Measurements from ENCODE around the gene RNF114.
"Not testable (repeated sequence)": the region's sequence is repeated elsewhere in the genome, so short reads cannot be mapped to it uniquely, and the experiment has no call there.

The RNF114 gene, protein sequence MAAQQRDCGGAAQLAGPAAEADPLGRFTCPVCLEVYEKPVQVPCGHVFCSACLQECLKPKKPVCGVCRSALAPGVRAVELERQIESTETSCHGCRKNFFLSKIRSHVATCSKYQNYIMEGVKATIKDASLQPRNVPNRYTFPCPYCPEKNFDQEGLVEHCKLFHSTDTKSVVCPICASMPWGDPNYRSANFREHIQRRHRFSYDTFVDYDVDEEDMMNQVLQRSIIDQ

DNA sequence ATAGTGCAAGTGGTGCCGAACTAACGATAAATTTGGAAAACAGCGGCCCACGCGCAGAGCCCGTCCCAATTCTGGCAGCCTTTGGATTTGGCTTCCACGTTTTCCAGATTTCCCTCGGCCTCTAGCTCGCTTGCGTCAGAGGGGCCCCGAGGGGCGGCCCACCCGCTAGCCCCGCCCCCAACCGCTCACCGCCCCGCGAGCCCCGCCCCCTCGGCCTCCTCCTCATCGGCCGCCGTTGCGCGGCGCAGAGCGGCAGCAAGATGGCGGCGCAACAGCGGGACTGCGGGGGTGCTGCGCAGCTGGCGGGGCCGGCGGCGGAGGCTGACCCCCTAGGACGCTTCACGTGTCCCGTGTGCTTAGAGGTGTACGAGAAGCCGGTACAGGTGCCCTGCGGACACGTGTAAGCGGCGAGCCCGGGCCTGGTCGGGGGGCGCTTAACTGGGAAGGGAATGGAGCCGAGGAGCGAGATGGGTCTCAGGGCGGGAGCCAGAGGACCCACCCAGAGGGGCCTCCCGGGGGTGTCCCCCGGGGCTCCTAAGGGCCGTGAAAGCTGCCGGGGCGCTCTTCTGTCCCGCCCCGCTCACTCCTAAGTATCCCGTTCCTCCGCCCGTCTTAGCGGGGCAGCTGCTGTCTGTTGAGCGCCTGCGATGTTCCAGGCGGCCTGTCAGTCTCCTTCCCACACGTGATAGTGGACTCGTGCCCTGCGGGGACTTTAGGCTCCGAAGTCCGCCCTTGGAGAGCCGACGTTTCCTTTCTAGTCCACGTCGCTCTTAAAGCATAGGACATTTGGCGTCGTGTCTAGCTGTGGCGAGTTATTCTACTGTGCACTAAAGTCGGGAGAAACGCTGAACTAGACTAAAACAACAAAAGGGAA lies at the start of gene RNF114:
Gene RNF114 (plus strand): TSS at position 245 of the 874 bp plus-strand sequence. CDS start 16 bp downstream, at position 261.
- peak; percentile 30 to 93 (median 84) for DNase-seq

DNA sequence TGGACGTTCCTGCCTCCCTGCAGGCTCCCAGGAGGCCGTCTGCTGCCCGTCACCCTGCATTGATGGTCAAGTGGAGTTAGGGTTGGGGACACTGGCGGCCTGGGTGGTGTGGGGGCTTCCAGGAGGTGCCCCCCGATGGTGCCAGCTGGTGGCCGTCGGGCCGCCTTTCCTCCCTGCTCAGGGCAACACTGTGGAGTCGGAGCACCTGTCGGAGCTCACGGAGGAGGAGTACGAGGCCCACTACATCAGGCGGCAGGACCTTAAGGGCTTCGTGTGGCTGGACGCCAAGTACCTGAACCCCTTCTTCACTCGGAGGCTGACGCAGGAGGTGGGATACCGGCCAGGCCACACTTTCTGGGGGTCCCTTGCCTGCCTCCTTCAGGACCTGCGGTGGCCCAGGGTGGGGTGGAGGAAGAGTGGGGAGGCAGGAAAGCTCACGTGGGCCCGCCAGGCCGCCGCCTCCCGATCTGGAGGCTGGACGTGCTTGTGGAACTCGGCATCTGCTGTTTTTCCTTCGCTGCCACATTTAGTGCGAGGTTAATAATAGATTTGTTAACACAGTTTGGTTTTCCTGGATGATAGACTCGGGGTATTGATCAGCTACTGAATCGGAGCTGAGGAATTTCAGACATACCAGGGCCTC lies 49.5 kb upstream of the RNF114 start:
- no peak for DNase-seq

DNA sequence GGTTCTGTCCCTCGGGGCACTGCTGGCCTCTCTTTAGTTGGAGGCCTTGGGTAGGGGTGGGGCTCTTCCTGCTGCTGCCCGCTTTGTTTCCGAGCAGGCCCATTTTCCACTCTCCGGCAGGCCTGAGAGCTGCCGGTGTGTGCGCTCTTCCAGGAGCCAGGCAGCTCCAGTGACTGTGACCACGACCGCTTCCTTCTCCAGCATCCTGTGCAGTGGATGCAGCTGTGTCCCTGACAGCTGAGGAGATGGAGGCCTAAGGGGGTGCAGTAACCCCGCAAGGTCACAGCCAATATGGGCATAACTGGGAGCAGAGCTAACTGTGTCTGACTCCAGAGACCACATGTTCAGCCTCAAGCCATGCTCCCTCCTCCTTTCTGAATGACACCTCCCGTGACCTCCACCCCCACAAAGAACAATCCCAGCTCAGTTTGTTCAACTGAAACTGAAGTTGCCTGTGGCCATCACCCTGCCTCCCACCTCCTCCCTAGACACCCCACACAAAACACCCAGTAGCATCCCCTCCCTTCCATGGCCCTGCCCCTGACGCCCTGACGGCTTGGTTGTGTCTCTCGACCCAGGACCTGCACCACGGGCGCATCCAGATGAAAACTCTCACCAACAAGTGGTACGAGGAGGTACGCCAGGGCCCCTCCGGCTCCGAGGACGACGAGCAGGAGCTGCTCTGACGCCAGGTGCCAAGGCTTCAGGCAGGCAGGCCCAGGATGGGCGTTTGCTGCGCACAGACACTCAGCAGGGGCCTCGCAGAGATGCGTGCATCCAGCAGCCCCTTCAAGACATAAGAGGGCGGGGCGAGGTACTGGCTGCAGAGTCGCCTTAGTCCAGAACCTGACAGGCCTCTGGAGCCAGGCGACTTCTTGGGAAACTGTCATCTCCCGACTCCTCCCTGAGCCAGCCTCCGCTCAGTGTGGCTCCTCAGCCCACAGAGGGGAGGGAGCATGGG lies 48.7 kb upstream of the RNF114 start:
- peak in 2 of 51 donors; percentile 11 for DNase-seq

DNA sequence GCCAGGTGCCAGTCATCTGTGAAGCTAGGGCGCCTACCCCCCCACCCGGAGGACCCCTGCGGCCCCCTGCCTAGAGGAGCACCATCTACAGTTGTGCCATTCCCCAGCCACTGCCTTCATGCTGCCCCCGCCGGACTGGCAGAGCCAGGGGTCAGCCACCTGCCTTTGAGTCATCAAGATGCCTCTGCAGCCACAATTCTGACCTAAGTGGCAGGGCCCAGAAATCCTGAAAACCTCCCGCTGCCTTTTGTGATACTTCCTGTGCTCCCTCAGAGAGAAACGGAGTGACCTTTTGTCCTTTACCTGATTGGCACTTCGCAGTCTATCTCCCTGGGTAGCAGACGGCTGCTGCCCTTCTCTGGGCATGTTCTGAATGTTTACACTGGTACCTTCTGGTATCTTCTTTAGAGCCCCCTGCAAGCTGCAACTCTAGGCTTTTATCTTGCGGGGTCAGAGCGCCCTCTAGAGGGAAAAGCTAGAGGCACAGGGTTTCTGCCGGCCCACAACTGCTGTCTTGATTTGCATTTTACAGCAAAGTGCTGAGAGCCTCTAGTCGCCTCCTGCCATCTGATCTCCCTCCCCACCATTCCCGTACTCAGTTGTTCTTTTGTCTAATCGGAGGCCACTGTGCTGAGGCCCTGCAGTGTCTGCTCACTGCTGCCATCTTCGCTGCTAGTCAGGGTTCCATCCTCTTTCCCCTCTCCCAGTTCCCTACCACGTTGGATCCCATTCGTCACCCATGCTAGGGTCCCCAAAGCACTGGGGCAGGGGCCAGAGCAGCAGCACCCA lies 47.8 kb upstream of the RNF114 start:
- DNase-seq: peak in 48 of 51 donors; percentile 17 to 90 (median 64)

DNA sequence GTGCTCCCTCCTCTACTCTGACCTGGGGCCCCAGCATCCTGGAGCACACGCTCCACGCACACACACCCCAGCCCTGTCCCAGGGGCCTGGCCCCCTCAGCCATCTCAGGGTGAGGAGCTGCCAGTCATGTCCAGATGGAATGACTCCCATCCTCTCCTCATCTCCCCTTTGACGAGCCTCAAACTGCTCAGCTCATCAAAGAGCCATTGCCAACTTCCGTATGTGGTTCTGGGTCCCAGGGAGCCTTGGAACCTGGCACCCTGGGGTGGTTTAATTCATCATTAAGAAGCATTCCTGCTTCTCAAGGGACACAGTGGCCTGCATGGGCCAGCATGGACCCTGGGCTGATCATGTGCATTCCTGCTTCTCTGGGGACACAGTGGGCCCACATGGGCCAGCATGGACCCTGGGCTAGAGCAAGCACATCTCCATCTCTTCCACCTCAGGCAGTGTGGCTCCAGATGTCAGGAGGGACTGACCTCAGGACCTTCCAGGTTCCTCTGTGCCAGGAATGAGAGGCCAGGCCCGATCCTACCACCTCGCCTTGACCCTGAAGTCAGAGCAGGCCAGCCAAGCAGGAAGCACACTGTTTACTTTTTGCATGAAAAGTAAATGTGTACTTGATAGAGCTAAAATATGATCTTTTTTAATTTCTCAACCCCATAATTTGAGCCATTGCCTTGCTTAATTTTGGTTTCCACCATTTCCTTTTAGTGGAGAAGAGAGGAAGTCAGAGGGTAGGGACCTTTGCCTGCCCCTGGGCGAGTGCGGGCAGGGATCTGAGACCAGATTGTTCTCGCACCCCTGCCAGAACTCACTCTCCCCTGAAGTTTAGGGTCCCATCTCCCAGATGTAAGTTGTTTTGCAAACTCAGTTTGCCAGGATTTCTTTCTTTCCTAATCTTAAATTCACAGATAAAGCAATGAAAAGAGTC lies 46.9 kb upstream of the RNF114 start:
- no peak for DNase-seq

DNA sequence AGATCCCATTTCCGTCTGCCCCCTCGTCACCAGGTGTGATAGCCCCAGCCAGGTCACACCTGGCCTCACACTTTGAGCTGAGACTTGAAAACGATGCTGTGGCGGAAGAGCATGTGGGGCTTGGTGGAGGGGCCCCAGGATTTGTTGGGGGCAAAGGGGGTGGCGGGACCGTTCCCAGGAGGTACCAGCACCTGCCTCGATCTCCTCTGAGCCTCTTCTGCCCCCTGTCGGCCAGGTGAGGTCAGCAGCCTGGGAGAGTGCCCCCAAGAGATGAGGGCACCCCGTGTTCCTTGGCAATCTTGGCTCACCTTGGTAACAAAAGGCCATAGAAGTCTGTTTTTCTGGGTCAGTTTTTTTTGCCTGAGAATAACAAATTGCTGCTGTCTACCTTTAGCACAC lies 46.3 kb upstream of the RNF114 start:
- no peak for DNase-seq

DNA sequence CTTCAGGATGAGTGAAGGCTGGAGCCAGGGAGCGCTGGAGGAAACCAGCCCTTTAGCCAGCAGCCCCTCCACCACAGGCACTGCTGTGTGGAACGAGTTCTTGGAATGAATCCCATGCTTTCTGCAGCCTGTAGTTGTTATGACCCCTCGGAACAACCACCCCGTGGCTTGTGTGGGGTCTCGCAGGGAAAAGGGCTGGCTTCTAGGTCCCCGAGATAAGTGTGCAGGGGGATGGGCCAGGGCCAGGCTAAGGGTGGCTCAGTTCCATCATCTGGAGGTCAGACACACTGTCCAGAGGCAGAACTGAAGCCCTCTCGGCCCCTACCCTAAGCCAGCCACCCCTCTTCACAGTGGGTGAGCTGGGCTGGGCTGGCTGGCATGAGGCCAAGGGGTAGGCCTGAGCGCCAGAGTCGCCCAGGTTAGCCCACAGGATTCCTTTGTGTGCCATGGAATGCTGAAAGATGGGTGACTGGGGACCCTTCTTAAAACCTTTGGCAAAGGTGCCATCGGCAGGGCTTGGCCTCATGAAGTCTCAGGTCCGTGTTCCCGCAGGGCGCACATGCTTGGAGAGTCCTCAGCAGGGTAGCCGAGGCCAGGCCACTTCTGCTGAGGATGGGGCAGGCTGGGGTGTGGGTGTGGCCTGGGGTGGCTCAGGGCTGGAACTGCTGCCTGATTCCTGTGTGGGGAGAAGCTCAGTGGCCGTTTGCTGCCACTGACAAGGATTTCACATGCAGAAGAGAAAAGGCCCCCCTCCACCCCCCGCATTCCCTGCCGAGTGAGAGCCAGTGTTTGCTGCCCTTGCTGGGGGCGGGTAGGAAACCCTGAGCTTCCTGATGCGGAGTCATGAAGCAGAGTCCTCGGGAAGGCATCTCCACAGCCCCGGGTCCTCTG lies 45.5 kb upstream of the RNF114 start:
- DNase-seq: peak in 17 of 51 donors; percentile 17 to 54 (median 29)

DNA sequence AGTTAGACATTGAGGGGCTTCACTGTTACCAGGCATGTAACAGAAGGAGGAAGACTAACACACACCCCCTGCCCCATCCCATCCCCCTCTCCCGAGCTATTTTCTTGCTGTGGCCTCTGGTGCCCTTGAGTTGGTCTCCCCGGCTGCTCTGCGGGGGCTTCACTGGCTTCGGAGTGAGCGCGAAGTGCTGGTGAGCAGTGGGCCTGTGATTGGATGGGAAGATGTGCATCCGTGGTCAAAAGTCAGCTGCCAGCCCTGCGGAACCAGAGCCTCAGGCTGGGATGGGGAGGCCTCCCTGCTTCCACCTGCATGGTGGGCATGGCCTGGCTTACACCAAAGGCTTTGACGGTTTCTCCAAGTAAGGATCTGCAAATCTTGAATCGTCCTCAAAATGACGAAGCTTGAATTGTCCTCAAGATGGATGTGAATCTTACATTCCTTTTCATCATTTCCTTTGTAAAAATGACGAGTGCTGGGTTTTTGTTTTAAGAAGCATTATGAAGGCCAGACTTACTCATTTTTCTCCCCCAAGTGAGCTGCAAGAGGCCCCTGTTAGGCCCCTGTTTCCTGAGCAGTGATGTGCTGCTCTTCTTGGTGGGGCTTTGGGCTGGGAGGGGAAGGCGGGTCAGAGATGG lies 44.6 kb upstream of the RNF114 start:
- DNase-seq: no peak

DNA sequence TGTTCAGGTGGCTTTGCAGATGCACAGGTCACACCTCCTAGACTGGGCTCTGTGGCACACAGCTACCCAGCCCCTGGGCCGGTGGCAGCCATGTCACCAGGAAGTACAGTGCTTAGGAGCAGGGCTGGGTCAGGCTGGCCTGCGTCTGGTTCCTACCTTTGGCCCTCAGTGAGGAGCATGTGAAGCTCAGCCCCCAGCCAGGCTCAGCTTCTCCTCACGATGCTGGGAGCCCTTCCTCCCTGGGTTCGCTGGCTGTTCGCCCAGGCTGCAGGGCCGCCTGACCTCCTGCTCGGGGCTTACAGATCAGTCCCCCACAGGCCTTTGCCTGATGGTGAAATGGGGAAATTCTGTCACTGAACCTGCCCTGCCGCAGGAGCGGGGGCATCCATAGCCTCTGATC lies 43.9 kb upstream of the RNF114 start:
- peak in 11 of 51 donors; percentile 19 to 43 (median 29) for DNase-seq

DNA sequence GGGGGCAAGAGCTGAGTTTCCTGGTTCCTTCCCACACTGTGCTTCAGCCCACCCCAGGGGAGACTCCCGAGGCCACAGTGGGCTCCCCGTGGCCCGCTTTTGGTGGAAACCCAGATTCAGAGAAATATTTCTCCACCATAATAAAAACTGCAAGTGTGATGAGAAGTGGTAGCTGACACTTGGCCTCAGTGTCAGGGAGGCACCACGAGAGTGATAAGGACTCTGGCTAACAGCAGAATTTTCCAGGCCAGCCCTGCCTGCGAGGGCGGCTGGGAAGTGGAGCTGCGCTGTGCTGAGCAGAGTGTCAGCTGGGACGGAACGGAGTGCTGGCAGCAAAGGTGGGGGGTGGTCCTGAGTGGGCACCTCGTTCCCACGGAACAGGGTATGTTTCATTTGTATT lies 43.4 kb upstream of the RNF114 start:
- peak in 1 of 51 donors; percentile 14 for DNase-seq

DNA sequence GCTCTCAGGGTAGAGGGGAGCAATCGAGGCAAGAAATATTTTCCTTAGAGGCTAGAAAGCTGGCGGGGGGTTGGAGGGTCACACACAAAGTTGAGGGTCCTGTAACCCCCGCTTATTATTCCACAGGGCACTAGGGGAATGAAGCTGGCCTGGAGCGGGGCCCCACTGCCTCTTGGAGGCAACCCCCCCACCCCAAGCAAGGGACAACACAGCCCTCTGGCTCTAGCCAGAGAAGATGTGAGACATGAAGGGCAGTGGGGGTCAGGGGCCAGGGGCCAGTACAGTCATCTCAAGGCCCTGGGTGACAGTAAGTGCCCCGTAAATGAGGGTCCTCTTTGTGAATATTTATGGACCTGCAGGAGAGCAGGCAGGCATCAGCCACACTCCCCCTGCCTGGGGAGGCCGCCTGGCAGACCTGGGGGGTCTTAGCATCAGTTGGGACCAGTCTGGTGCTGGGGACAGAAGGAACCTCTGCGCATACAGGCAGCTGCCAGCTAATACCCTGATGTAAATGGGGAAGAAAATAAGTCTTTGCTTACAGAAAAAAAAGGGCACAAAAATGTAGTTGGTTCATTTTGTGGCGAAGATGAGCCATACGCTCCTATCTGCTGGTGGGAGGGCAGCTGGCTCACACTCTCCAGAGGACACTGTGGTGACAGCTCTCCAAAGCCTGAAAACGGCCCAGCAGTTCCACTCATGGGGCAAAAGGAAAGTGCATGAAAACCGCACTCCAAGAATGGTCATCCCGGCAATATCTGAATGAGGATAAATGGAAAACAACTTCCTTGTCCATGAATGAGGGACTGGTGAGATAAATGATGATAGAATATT lies 42.7 kb upstream of the RNF114 start:
- DNase-seq: peak in 1 of 51 donors; percentile 39

DNA sequence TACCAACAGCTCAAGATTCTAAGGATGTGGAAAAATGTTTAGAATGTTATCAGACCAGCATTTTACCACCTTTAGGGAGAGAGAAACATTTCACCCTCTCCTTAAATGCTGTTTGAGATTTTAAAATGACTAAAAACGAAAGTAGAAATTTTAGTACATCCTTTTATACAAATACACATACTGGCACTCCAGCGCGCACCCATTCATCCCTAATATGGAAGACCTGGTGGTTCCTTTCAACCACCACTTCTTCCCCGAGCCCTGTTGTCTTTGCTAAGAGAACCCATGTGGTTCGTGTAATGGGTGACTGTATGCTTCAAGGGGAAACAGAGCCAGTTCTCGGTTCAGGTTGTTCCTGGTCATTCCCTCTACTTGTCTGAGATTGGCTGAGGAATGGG lies 42.1 kb upstream of the RNF114 start:
- DNase-seq: no peak

DNA sequence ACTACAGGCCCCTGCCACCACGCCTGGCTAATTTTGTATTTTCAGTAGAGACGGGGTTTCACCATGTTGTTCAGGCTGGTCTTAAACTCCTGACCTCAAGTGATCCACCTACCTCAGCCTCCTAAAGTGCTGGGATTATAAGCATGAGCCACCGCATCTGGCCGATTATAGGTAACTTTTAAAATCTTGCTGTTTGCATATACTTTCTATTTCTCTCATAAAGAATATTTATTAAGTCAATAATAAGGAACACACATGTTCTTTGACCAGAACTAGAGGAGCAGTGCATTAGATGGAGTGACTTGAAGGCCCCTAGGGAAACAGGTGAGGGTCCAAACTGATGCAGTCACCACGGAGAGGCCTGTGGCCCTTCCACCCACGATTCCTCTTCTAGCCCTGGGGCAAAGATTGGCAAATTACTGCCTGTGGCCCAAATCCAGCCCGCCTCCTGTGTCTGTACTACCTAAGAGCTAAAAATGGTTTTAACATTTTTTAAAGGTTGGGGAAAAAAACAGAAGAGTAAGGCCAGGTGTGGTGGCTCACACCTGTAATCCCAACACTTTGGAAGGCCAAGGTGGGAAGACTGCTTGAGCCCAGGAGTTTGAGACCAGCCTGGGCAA lies 40.6 kb upstream of the RNF114 start:
- not testable (repeated sequence) for DNase-seq

DNA sequence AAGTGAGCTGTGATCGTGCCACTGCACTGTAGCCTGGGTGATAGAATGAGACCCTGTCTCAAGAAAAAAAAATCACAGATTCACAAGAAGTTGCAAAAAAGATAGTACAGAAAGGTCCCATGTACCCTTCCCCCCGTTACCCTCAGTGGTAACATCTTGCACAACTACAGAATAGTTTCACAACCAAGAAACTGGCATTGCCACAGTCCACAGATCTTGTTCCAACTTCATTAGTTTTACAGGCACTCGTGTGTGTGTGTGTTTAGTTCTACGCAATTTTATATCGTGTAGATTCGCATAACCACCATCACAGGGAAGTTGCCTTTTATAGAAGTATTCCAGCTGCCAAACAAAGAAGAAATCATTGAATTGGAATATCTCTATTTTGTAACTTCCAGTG lies 40.0 kb upstream of the RNF114 start:
- peak in 1 of 51 donors; percentile 36 for DNase-seq

DNA sequence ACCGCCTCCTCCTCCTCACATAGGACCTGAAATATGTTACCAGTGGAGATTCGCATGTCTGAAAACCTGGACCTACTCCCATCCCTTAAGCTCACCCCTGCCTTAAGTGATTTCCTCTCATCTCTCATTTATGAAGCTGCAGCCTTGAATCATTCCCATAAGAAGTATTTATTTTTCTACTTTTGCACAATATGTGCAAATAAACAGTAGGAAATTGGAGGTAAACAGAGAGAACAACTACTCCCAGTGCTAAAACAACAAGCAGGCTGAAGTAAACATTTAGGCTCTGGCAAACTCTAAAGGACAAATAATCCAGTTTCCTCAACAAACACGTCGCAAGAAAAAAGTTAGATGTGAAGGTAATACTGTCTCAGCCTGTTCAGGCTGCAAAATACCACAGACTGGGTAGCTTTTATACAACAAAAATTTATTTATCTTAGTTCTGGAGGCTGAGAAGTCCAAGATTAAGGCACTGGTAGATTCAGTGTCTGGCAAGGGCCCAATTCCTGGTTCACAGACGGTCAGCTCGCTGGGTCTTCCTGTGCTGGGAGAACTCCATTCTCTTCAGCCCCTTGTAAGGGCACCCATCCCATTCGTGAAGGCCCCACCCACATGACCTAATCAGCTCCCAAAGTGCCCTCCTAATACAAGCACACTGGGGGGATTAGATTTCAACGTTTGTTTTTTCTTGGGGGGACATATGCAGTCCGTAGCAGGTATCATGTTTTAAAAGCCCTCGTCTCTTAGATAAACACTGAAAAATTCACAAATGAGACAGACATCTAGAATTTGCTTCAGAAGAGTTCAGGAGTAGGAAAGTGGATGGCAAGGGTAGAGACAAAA lies 36.4 kb upstream of the RNF114 start:
- DNase-seq: no peak

All from hypothalamus (tissue), 51 donors.